Measurements from ENCODE around the gene RNF217.

The RNF217 gene

DNA sequence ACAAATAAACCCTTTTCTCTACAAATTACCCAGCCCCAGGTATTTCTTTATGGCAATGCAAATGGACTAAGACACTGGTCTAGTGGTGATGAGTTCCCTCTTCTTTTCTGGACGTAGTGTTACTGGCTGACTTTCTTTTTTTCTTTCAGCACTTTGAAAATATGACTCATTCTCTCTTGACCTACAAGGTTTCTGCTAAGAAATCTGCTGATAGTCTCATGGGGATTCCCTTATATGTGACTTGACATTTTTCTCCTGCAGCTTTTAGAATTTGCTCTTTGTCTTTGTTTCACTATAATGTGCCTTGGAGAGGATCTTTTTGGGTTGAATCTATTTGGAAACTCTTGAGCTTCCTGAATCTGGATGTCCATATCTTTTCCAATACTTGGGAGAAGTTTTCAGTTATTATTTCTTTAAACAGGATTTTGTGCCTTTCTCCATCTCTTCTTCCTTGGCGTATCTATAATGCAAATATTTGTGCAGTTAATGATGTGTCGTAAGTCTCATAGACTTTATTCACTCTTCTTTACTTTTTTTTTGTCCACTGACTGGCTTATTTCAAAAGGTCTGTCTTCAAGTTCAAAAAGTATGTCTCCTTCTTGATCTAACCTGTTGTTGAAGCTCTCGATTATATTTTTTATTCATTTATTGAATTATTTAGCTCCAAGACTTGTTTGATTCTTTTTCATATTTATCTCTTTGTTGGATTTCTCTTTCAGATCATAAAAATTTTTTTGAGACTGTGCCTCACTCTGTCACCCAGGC, 149.2 kb downstream of the RNF217 start:
- no peak overlapping the region for H3K4me3 ChIP-seq (ENCODE audit: low read length)
- TF ChIP-seq CTCF (conservative IDR thresholded peaks at IDR 0.05; ENCODE audit: low read length): no peak
- DNase-seq (ENCODE audit: low read depth): no peak

GRCh38 chr6:125112934-125113333, 150.7 kb downstream of the RNF217 start:
- no peak overlapping the region for H3K4me3 ChIP-seq (ENCODE audit: low read length)
- DNase-seq (ENCODE audit: low read depth): no peak
- TF ChIP-seq CTCF (conservative IDR thresholded peaks at IDR 0.05; ENCODE audit: low read length): no peak

DNA sequence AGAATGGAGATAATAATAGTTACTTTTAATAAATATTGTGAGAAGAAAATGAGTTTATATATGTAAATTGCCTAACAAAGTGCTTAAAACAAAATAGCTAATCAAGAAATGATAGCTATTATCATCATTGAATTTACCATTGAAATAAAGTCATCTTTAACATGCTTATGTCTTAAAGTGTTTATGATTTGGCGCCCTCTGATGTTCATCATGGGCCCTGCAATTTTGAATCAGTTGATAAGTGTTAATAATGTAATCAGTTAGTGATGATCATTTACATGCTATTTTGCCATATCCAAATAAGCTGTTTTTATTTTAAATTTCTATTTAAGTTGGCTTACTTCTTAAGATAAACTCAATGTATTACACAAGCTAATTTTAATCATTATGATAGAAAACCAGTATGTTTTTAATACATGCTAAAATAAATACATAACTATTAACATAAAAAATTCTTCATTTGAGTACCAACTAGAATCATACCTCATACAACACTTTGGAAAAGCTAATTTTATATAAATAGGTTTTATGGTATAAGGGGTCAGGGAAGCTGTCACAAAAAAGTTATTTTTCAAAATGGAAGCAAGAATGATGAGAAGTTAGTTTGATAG, 152.1 kb downstream of the RNF217 start:
- H3K4me3 ChIP-seq (ENCODE audit: low read length): no peak overlapping the region
- TF ChIP-seq CTCF (conservative IDR thresholded peaks at IDR 0.05; ENCODE audit: low read length): peak; percentile 95
- peak; percentile 63 for DNase-seq (ENCODE audit: low read depth)

DNA sequence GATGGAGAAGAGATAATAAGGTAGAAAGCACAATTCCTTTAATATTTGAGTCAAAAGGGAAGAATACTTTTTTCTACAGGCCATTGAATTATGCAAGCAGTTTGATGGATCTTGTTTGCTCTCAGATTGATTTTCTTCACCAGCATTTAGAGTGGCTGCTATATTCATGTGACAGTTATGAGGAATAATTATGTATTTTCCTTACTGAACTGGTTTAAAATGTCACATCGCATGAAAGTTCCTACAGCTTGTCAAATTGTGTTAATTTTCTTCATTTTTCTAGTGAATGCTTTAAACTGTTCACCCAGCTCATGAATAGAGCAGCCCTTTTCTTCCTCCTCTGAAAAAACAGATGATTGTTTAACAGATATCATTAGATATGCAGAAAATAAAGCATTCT, 153.9 kb downstream of the RNF217 start:
- TF ChIP-seq CTCF (conservative IDR thresholded peaks at IDR 0.05; ENCODE audit: low read length): no peak
- no peak for DNase-seq (ENCODE audit: low read depth)
- no peak overlapping the region for H3K4me3 ChIP-seq (ENCODE audit: low read length)

- no peak for TF ChIP-seq CTCF (conservative IDR thresholded peaks at IDR 0.05; ENCODE audit: low read length)
- DNase-seq (ENCODE audit: low read depth): no peak
- H3K4me3 ChIP-seq (ENCODE audit: low read length): no peak overlapping the region
Measured at GRCh38 chr6:125116710-125117109, 154.5 kb downstream of the RNF217 start.

- TF ChIP-seq CTCF (conservative IDR thresholded peaks at IDR 0.05; ENCODE audit: low read length): no peak
- no peak overlapping the region for H3K4me3 ChIP-seq (ENCODE audit: low read length)
- no peak for DNase-seq (ENCODE audit: low read depth)
Measured at GRCh38 chr6:125117818-125118217, 155.6 kb downstream of the RNF217 start.

- no peak for DNase-seq (ENCODE audit: low read depth)
- no peak overlapping the region for H3K4me3 ChIP-seq (ENCODE audit: low read length)
- TF ChIP-seq CTCF (conservative IDR thresholded peaks at IDR 0.05; ENCODE audit: low read length): no peak
Measured at GRCh38 chr6:125120054-125120590, 157.9 kb downstream of the RNF217 start.
